ENCODE data around the gene TBC1D5.
"Not testable (repeated sequence)": the region's sequence is repeated elsewhere in the genome, so short reads cannot be mapped to it uniquely, and the experiment has no call there.

The TBC1D5 gene

GRCh38 chr3:17726313-17726712 is 16.1 kb downstream of the TBC1D5 start:
- no peak for TF ChIP-seq CTCF (IDR thresholded peaks at IDR 0.05; ENCODE audit: low read depth, low read length, missing control alignments)

GRCh38 chr3:17725844-17726243 is 16.6 kb downstream of the TBC1D5 start:
- H3K36me3 ChIP-seq (replicated peaks); in situ Hi-C loops (cut with HindIII; ENCODE audit: low pct_ligation_motif_present, low sequenced_read_pairs); H3K4me3 ChIP-seq (ENCODE audit: low read depth, low read length); H3K27ac ChIP-seq; H3K27me3 ChIP-seq (replicated peaks); DNase-seq: not testable (repeated sequence)

More at GRCh38 chr3:17726313-17726712, 16.1 kb downstream of the TBC1D5 start:
- Histone ChIP-seq H3K36me3 (replicated peaks) (peaks cover 2% of the 10 kb centered on the region), H3K4me3 (ENCODE audit: low read depth, low read length) (no peak overlapping the region), H3K27me3 (replicated peaks) (no peaks in the 10 kb centered on the region), H3K27ac (no peak overlapping the region)
- DNase-seq, result no peak
- in situ Hi-C loops (cut with HindIII; ENCODE audit: low pct_ligation_motif_present, low sequenced_read_pairs), result no loop called here

DNA sequence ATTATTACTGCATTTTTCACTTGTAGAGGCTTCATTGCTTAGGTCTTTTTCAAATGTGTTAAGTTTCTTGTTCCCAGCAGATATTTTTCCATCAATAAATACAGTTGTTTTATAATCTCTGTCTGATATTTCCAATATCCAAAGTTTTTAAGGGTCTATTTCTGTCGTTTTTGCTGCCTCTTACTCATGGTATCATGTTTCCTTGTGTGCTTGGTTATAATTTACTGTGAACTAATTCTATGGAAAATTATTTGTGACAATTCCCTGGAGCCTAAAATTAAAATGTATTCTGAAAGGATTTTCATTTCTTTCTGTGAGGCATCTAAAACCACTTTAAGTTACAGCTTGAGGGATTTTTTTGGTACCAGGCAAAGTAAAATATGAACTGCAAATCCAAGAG is 17.5 kb downstream of the TBC1D5 start:
- Histone ChIP-seq H3K4me3 (ENCODE audit: low read depth, low read length) (no peak overlapping the region), H3K36me3 (replicated peaks) (peaks cover 2% of the 10 kb centered on the region), H3K27ac (no peak overlapping the region), H3K27me3 (replicated peaks) (no peaks in the 10 kb centered on the region)
- TF ChIP-seq CTCF (IDR thresholded peaks at IDR 0.05; ENCODE audit: low read depth, low read length, missing control alignments), result no peak
- DNase-seq, result no peak
- in situ Hi-C loops (cut with HindIII; ENCODE audit: low pct_ligation_motif_present, low sequenced_read_pairs), result no loop called here

- H3K27ac ChIP-seq, result no peak overlapping the region
- no peak overlapping the region for H3K4me3 ChIP-seq (ENCODE audit: low read depth, low read length)
- no peak for DNase-seq
- H3K36me3 ChIP-seq (replicated peaks), result peaks cover 2% of the 10 kb centered on the region
- TF ChIP-seq CTCF (IDR thresholded peaks at IDR 0.05; ENCODE audit: low read depth, low read length, missing control alignments), result no peak
- H3K27me3 ChIP-seq (replicated peaks), result no peaks in the 10 kb centered on the region
- in situ Hi-C loops (cut with HindIII; ENCODE audit: low pct_ligation_motif_present, low sequenced_read_pairs), result no loop called here
These were observed 18.3 kb downstream of the TBC1D5 start for GRCh38 chr3:17724122-17724521.

DNA sequence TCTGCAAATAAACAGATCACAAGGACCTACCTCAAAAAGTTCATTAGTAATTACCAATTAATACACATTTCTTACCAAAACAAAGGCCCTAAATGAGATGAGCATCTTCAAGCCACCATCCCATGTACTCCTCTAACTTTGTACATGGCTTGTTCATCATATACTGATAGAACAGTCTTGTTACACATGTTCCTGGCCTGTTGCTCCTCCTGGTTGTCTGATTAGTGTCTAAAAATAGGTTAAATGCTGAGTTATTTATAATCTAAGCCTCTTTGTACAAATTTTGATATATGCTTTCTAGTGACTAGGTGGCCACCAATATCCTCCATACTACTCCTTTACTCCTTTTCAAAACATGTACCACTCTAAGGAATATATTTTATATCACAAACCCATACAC is 25.0 kb downstream of the TBC1D5 start:
- Histone ChIP-seq H3K4me3 (ENCODE audit: low read depth, low read length) (no peak overlapping the region), H3K36me3 (replicated peaks) (no peaks in the 10 kb centered on the region), H3K27me3 (replicated peaks) (no peaks in the 10 kb centered on the region), H3K27ac (no peak overlapping the region)
- no peak for DNase-seq
- in situ Hi-C loops (cut with HindIII; ENCODE audit: low pct_ligation_motif_present, low sequenced_read_pairs), result no loop called here
- TF ChIP-seq CTCF (IDR thresholded peaks at IDR 0.05; ENCODE audit: low read depth, low read length, missing control alignments), result no peak

- Histone ChIP-seq H3K27me3 (replicated peaks) (no peaks in the 10 kb centered on the region), H3K27ac (no peak overlapping the region), H3K4me3 (ENCODE audit: low read depth, low read length) (no peak overlapping the region), H3K36me3 (replicated peaks) (no peaks in the 10 kb centered on the region)
- TF ChIP-seq CTCF (IDR thresholded peaks at IDR 0.05; ENCODE audit: low read depth, low read length, missing control alignments), result no peak
- in situ Hi-C loops (cut with HindIII; ENCODE audit: low pct_ligation_motif_present, low sequenced_read_pairs), result no loop called here
- no peak for DNase-seq
These were observed 28.0 kb downstream of the TBC1D5 start for GRCh38 chr3:17714473-17714872.
